Osteoblast (primary cell): ENCODE results near the gene USP19. TPM values are rescaled to one million over a fixed set of nuclear protein-coding genes. Genes with fewer than 3 reads are reported as not detected.

Source experiments
- DNase-seq: peaks from one replicate; pipeline ENCODE4 v3.0.0; 2011; ENCODE audit warnings: low spot score, mixed read lengths; ENCODE audit not compliant: insufficient read length; ENCODE audit errors: missing footprints
- H2AFZ ChIP-seq: 2 replicates; pipeline ENCODE4 v1.6.0; 2011; ENCODE audit warnings: mild to moderate bottlenecking, low read length
- H3K27ac ChIP-seq: 2 replicates; pipeline ENCODE4 v1.5.1; 2011; ENCODE audit warnings: mild to moderate bottlenecking, low read depth, low read length, moderate library complexity
- H3K27me3 ChIP-seq: 2 replicates; pipeline ENCODE4 v1.6.0; 2012; ENCODE audit warnings: mild to moderate bottlenecking, control low read depth, inconsistent platforms, low read length, moderate library complexity; ENCODE audit not compliant: insufficient read depth
- H3K36me3 ChIP-seq: 2 replicates; pipeline ENCODE4 v1.5.1; 2011; ENCODE audit warnings: mild to moderate bottlenecking, low read length, control low read depth, moderate library complexity; ENCODE audit not compliant: insufficient read depth
- H3K4me1 ChIP-seq: 2 replicates; pipeline ENCODE4 v1.5.1; 2011; ENCODE audit warnings: mild to moderate bottlenecking, low read length, control low read depth, moderate library complexity; ENCODE audit not compliant: insufficient read depth
- H3K4me2 ChIP-seq: 2 replicates; pipeline ENCODE4 v1.6.0; 2011; ENCODE audit warnings: mild to moderate bottlenecking, low read length; ENCODE audit not compliant: insufficient read depth
- H3K4me3 ChIP-seq: fragments of 200-600 bp; sonication (generic); 3 replicates; pipeline ENCODE4 v1.5.1; 2012; ENCODE audit warnings: mild to moderate bottlenecking, low read length, inconsistent platforms; ENCODE audit not compliant: insufficient read depth
- H3K79me2 ChIP-seq: 2 replicates; pipeline ENCODE4 v1.6.0; 2012; ENCODE audit warnings: mild to moderate bottlenecking, low read length, control low read depth, inconsistent platforms; ENCODE audit not compliant: insufficient read depth
- H3K9me3 ChIP-seq: 2 replicates; pipeline ENCODE4 v1.5.1; 2011; ENCODE audit warnings: low read depth, low read length, control low read depth
- H4K20me1 ChIP-seq: 2 replicates; pipeline ENCODE4 v1.6.0; 2012; ENCODE audit warnings: mild to moderate bottlenecking, low read length, control low read depth; ENCODE audit not compliant: insufficient read depth
- total RNA-seq: library from RNA; depleted of rRNA; stranded (reverse); fragments of >200 nt; gene quantifications from 2 replicates; pipeline ENCODE4 v1.2.3, GENCODE V29; 2012
- TF ChIP-seq, protein P1 (sequence below): IDR thresholded peaks from 2 replicates; pipeline ENCODE4 v1.5.1; 2011; ENCODE audit warnings: mild to moderate bottlenecking, low read depth, low read length, moderate library complexity; ENCODE audit errors: extremely low read depth

Gene USP19
- total RNA-seq, 1 donor: 49.6 TPM

DNA sequence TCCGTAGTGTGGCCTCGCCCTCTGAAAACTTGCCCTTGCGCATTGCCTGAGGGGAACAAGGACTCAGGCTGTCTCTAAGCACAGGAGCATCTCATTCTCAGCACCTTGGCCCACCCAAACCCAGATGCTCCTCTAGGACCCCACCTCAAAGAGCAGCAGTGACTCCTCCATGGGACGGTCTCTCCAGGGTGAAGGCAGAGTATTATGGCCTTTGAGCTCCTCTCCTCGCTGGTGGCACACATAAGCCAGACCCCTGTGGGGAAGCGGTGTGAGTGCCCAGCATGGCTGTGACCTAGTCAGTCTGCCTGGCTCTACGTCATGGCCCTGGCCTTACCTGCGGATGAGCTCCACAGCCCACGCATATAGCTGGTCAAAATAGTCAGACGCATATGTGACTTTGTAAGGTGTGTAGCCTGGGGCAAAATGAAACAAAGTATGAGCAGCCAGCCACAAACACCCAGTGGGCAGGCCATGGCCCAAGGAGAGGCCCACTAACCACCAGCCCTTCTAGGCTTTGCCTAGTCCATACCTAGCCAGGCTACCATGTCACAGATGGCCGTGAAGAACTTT, 20.5 kb downstream of the USP19 start:
- Histone ChIP-seq H3K79me2 (peaks cover 28% of the 10 kb centered on the region), H3K27ac (no peak overlapping the region), H3K36me3 (peaks cover 55% of the 10 kb centered on the region), H2AFZ (no peak overlapping the region), H3K27me3 (no peaks in the 10 kb centered on the region), H4K20me1 (no peaks in the 10 kb centered on the region), H3K4me3 (no peak overlapping the region), H3K4me2 (no peak overlapping the region), H3K9me3 (no peaks in the 10 kb centered on the region), H3K4me1 (peaks cover 14% of the 10 kb centered on the region)
- peak; percentile 53 for DNase-seq
- TF ChIP-seq, protein P1, sequence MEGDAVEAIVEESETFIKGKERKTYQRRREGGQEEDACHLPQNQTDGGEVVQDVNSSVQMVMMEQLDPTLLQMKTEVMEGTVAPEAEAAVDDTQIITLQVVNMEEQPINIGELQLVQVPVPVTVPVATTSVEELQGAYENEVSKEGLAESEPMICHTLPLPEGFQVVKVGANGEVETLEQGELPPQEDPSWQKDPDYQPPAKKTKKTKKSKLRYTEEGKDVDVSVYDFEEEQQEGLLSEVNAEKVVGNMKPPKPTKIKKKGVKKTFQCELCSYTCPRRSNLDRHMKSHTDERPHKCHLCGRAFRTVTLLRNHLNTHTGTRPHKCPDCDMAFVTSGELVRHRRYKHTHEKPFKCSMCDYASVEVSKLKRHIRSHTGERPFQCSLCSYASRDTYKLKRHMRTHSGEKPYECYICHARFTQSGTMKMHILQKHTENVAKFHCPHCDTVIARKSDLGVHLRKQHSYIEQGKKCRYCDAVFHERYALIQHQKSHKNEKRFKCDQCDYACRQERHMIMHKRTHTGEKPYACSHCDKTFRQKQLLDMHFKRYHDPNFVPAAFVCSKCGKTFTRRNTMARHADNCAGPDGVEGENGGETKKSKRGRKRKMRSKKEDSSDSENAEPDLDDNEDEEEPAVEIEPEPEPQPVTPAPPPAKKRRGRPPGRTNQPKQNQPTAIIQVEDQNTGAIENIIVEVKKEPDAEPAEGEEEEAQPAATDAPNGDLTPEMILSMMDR: no peak

DNA sequence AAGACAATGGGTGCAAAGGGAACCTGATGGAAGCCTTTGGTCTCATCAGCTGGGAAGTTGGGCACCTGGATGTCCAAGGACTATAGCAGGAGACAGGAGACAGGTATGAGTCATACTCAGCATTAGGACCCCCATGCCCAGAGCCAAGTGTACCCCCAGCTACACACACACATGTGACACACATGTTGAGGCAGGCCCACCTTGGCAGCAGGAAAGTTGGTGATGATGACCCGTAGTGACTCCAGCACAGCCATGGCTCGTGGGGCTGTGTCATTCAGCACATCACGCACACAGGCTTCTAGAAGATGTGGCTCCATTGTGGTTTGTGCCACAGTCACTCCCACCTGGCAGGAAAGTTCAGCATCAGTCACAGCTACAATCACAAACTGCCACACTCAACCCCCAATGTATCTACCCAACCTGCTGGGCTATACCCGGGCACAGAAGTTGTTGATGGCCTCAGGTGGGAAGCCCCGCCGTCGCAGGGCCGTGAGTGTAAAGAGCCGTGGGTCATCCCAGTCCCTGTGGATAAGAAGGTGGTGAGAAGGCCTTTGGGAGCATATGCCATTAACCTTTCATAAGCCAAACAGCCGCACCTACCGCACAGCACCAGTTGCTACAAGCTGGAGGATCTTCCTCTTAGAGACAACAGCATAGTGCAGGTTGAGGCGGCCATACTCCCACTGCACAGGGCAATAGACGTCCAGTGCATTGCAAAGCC, 21.6 kb downstream of the USP19 start:
- peaks cover 55% of the 10 kb centered on the region for H3K36me3 ChIP-seq
- no peaks in the 10 kb centered on the region for H3K27me3 ChIP-seq
- H3K4me3 ChIP-seq: no peak overlapping the region
- TF ChIP-seq, protein P1: no peak
- peaks cover 23% of the 10 kb centered on the region for H3K79me2 ChIP-seq
- peak; percentile 49 for DNase-seq
- peaks cover 14% of the 10 kb centered on the region for H3K4me1 ChIP-seq
- no peaks in the 10 kb centered on the region for H4K20me1 ChIP-seq
- no peak overlapping the region for H3K27ac ChIP-seq
- H2AFZ ChIP-seq: no peak overlapping the region
- H3K4me2 ChIP-seq: no peak overlapping the region
- no peaks in the 10 kb centered on the region for H3K9me3 ChIP-seq

DNA sequence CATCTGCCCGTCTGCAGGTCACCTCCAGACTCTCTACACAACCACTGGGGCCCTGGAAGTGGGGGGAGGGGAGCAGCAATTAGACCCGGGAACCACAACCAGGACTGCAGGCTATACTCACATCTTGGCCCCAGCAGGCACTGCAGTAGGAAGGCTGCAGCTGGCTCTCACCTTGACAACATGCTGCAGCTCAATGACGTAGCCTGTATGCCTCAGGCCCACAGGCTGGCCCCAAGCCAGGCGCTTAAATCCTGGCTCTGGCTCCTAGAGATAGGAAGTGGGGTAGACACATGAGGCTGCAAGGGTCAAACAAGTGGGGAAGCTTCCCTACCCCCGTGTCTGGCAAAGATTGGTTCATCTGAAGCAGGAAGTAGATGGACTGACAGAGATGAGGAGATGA, 22.2 kb downstream of the USP19 start:
- no peak overlapping the region for H2AFZ ChIP-seq
- H3K4me2 ChIP-seq: no peak overlapping the region
- H3K9me3 ChIP-seq: no peaks in the 10 kb centered on the region
- no peak overlapping the region for H3K4me3 ChIP-seq
- H3K79me2 ChIP-seq: peaks cover 16% of the 10 kb centered on the region
- H4K20me1 ChIP-seq: no peaks in the 10 kb centered on the region
- H3K27me3 ChIP-seq: no peaks in the 10 kb centered on the region
- peaks cover 55% of the 10 kb centered on the region for H3K36me3 ChIP-seq
- peak; percentile 38 for DNase-seq
- H3K27ac ChIP-seq: no peak overlapping the region
- H3K4me1 ChIP-seq: peaks cover 8% of the 10 kb centered on the region
- TF ChIP-seq, protein P1: no peak
